HCT116 (cell line): ENCODE measurements around the gene SDK1. TPM values are rescaled to one million over a fixed set of nuclear protein-coding genes. Genes with fewer than 3 reads are reported as not detected.

ENCODE experiments used
- ATAC-seq: fragments of 200-7000 bp; cut with Tn5 transposase; 2 replicates; pipeline ENCODE4 v1.9.1; 2020; ENCODE audit warnings: mild to moderate bottlenecking, moderate library complexity
- BruUV-seq: library from RNA; stranded (reverse); fragments of 400-500 nt; replicated peaks from 2 replicates; lab custom pipeline; 2021; lab: Mats Ljungman, UMichigan
- CTCF ChIA-PET: fragments of 300-600 bp; sonication (Branson Sonifier 250); formaldehyde crosslinking; loops from one replicate; lab custom pipeline; 2021; ENCODE audit warnings: antibody characterized with exemption; lab: Charles Lee
- POLR2A ChIA-PET: fragments of 300-600, 350-600 bp; sonication (Branson Sonifier 250); formaldehyde crosslinking; loops from one replicate; lab custom pipeline; 2021; ENCODE audit warnings: antibody characterized with exemption; lab: Charles Lee
- RAD21 ChIA-PET, 2 experiments: fragments of 300-600 bp; sonication (Branson Sonifier 250); formaldehyde crosslinking; loops; one replicate each; lab custom pipeline; 2023; ENCODE audit warnings: low total read pairs in 2 of 2; ENCODE audit not compliant: uncharacterized antibody in 2 of 2, unreplicated experiment in 2 of 2, low non-redundant PET in 1 of 2; lab: Charles Lee
- DNase-seq: peaks from one replicate; pipeline ENCODE4 v3.0.0-alpha.2; 2010; ENCODE audit warnings: low read depth, low spot score
- H2AFZ ChIP-seq: fragments of 200-600 bp; shearing (Covaris generic), sonication (generic); 2 replicates; pipeline ENCODE4 v1.6.1; 2017; ENCODE audit warnings: low read depth, mixed run types, mixed read lengths, antibody characterized with exemption, low read length; ENCODE audit not compliant: poor library complexity, severe bottlenecking
- H3K27ac ChIP-seq: 2 replicates; pipeline ENCODE4 v1.5.1; 2012; ENCODE audit warnings: low read depth, low read length
- H3K27me3 ChIP-seq: fragments of 200-600 bp; sonication (generic); 2 replicates; pipeline ENCODE4 v1.6.1; 2016; ENCODE audit warnings: mixed run types, low read length, mixed read lengths; ENCODE audit not compliant: insufficient read depth
- H3K36me3 ChIP-seq, 2 experiments: fragments of 200-500 bp in 1 of 2; fragments of 200-600 bp in 1 of 2; sonication (Bioruptor generic) in 1 of 2; sonication (generic) in 1 of 2; 2 replicates each; pipeline versions ENCODE4 v1.5.1 to v1.6.1; 2014 to 2016; ENCODE audit warnings: low read length in 2 of 2, inconsistent platforms in 1 of 2, mixed read lengths in 1 of 2, mixed run types in 1 of 2; ENCODE audit not compliant: insufficient read depth in 2 of 2, control insufficient read depth in 1 of 2
- H3K4me1 ChIP-seq, 2 experiments: fragments of 200-600 bp in 1 of 2; sonication (generic) in 1 of 2; 2 replicates each; pipeline versions ENCODE4 v1.5.1 to v1.6.1; 2012 to 2017; ENCODE audit warnings: low read length in 2 of 2, inconsistent platforms in 1 of 2, mild to moderate bottlenecking in 1 of 2, mixed read lengths in 1 of 2, mixed run types in 1 of 2, moderate library complexity in 1 of 2; ENCODE audit not compliant: insufficient read depth in 2 of 2, control insufficient read depth in 1 of 2
- H3K4me2 ChIP-seq: fragments of 200-600 bp; sonication (generic); 2 replicates; pipeline ENCODE4 v1.6.1; 2017; ENCODE audit warnings: mixed run types, low read length, mixed read lengths
- H3K4me3 ChIP-seq, 2 experiments: fragments of 200-600 bp in 1 of 2; sonication (generic) in 1 of 2; replicated peaks in 1 of 2; 2 replicates each; pipeline ENCODE4 v1.5.1; 2011 to 2016; ENCODE audit warnings: low read length in 2 of 2, control low read depth in 1 of 2, low read depth in 1 of 2, mild to moderate bottlenecking in 1 of 2, mixed read lengths in 1 of 2, mixed run types in 1 of 2
- H3K79me2 ChIP-seq: fragments of 200-600 bp; sonication (generic); 2 replicates; pipeline ENCODE4 v1.6.1; 2017; ENCODE audit warnings: mild to moderate bottlenecking, mixed run types, low read length, moderate library complexity, mixed read lengths; ENCODE audit not compliant: insufficient read depth
- H3K9ac ChIP-seq: fragments of 200-600 bp; sonication (generic); 2 replicates; pipeline ENCODE4 v1.6.1; 2016; ENCODE audit warnings: low read length, mixed read lengths
- H3K9me2 ChIP-seq: fragments of 200-600 bp; sonication (generic), shearing (Covaris generic); 2 replicates; pipeline ENCODE4 v1.6.1; 2017; ENCODE audit warnings: mixed run types, mild to moderate bottlenecking, moderate library complexity; ENCODE audit not compliant: insufficient read depth
- H3K9me3 ChIP-seq, 2 experiments: fragments of 200-500 bp in 1 of 2; fragments of 200-600 bp in 1 of 2; sonication (Bioruptor generic) in 1 of 2; sonication (generic) in 1 of 2; 2 replicates each; pipeline ENCODE4 v1.6.1; 2014 to 2017; ENCODE audit warnings: low read length in 2 of 2, mixed read lengths in 2 of 2, inconsistent platforms in 1 of 2, low read depth in 1 of 2, mild to moderate bottlenecking in 1 of 2, mixed run types in 1 of 2, moderate library complexity in 1 of 2; ENCODE audit not compliant: control insufficient read depth in 1 of 2, insufficient read depth in 1 of 2
- H4K20me1 ChIP-seq: fragments of 200-600 bp; sonication (generic), shearing (Covaris generic); 2 replicates; pipeline ENCODE4 v1.6.1; 2017; ENCODE audit warnings: mixed run types, mild to moderate bottlenecking, moderate library complexity; ENCODE audit not compliant: insufficient read depth
- EGR1 ChIP-seq: IDR thresholded peaks from 2 replicates; pipeline ENCODE4 v1.6.1; 2012; ENCODE audit warnings: low read depth
- ELF1 ChIP-seq: IDR thresholded peaks from 2 replicates; pipeline ENCODE4 v1.6.1; 2012; ENCODE audit warnings: low read depth, borderline replicate concordance
- EZH2phosphoT487 ChIP-seq: fragments of 200-600 bp; IDR thresholded peaks from 2 replicates; pipeline ENCODE4 v1.6.1; 2018; ENCODE audit warnings: antibody characterized with exemption, borderline replicate concordance
- FOSL1 ChIP-seq: IDR thresholded peaks from 2 replicates; pipeline ENCODE4 v1.6.1; 2012; ENCODE audit warnings: low read depth
- JUND ChIP-seq: IDR thresholded peaks from 2 replicates; pipeline ENCODE4 v1.6.1; 2012
- POLR2AphosphoS5 ChIP-seq: IDR thresholded peaks from 2 replicates; pipeline ENCODE4 v1.6.1; 2011; ENCODE audit warnings: mild to moderate bottlenecking, low read depth, low read length, moderate library complexity
- RAD21 ChIP-seq: IDR thresholded peaks from 2 replicates; pipeline ENCODE4 v1.6.1; 2012; ENCODE audit warnings: low read depth, mild to moderate bottlenecking
- SP1 ChIP-seq: IDR thresholded peaks from 2 replicates; pipeline ENCODE4 v1.6.1; 2012; ENCODE audit warnings: low read depth
- TCF7L2 ChIP-seq: IDR thresholded peaks from 2 replicates; pipeline ENCODE4 v1.7.0; 2011; ENCODE audit warnings: borderline replicate concordance, inconsistent platforms; ENCODE audit not compliant: insufficient read depth, insufficient read length; ENCODE audit errors: extremely low read depth
- ZBTB33 ChIP-seq: IDR thresholded peaks from 2 replicates; pipeline ENCODE4 v1.6.1; 2011; ENCODE audit warnings: mild to moderate bottlenecking, low read length, moderate library complexity; ENCODE audit not compliant: insufficient replicate concordance; ENCODE audit errors: extremely low read depth
- ZFX ChIP-seq: fragments of 450-650 bp; IDR thresholded peaks from 2 replicates; pipeline ENCODE4 v1.6.1; 2017
- intact Hi-C: fragments of 100-400 bp; cut with micrococcal nuclease; formaldehyde crosslinking; loops from 2 replicates; pipeline ENCODE4 v1.10.0; 2022
- total RNA-seq: library from RNA; stranded (reverse); gene quantifications from one replicate; pipeline ENCODE4 v1.2.1, GENCODE V29; 2021; ENCODE audit not compliant: unreplicated experiment

SDK1 gene
- total RNA-seq, 1 experiment from 2014 or later = 0.05 TPM

- H3K9ac ChIP-seq = no peak overlapping the region
- H3K9me2 ChIP-seq = no peaks in the 10 kb centered on the region
- no peaks in the 10 kb centered on the region for H3K36me3 ChIP-seq
- DNase-seq (no peak), ATAC-seq (no peak)
- no peaks in the 10 kb centered on the region for H3K4me1 ChIP-seq
- TF ChIP-seq FOSL1 = no peak
- no peak for TF ChIP-seq POLR2AphosphoS5
- TF ChIP-seq ZFX = no peak
- no peak for TF ChIP-seq SP1
- TF ChIP-seq RAD21 = no peak
- no peak for TF ChIP-seq ELF1
- no peak for TF ChIP-seq ZBTB33
- TF ChIP-seq JUND = no peak
- TF ChIP-seq EGR1 = no peak
- TF ChIP-seq EZH2phosphoT487 = no peak
- TF ChIP-seq TCF7L2 = no peak
- no peaks in the 10 kb centered on the region for H3K9me3 ChIP-seq
- no peaks in the 10 kb centered on the region for H3K79me2 ChIP-seq
- no peak overlapping the region for H3K4me3 ChIP-seq
- CTCF ChIA-PET = no interaction called here
- no TSS peak for BruUV-seq
- intact Hi-C loops = no loop called here
- no peak overlapping the region for H2AFZ ChIP-seq
- RAD21 ChIA-PET = no interaction called here
- H3K27ac ChIP-seq = no peak overlapping the region
- no peaks in the 10 kb centered on the region for H4K20me1 ChIP-seq
- H3K4me2 ChIP-seq = no peak overlapping the region
- H3K27me3 ChIP-seq = peaks cover 12% of the 10 kb centered on the region
- POLR2A ChIA-PET = no interaction called here
Measured at GRCh38 chr7:3965794-3966395, 664.8 kb downstream of the SDK1 start.
